Measurements from ENCODE around the gene CASD1. TPM values are rescaled to one million over a fixed set of nuclear protein-coding genes. Genes with fewer than 3 reads are reported as not detected.

The CASD1 gene
- total RNA-seq, 2 donors from 2014 or later = 40.4 to 68.8 TPM

GRCh38 chr7:94525923-94526322, 16.3 kb downstream of the CASD1 start:
- Mint-ChIP-seq H3K36me3 (ENCODE audit: low read depth) (peaks cover 50% of the 10 kb centered on the region), H3K4me1 (peaks cover 12% of the 10 kb centered on the region), H3K4me3 (no peak overlapping the region), H3K27ac (no peak overlapping the region), H3K27me3 (ENCODE audit: insufficient read depth) (no peaks in the 10 kb centered on the region), H3K9me3 (no peaks in the 10 kb centered on the region)
- no peak overlapping the region for H3K4me3 ChIP-seq (ENCODE audit: low read length)
- H3K4me1 ChIP-seq (ENCODE audit: control insufficient read depth, insufficient read depth, low read length) = peaks cover 7% of the 10 kb centered on the region
- no peak overlapping the region for H3K27ac ChIP-seq (ENCODE audit: low read depth, low read length)
- DNase-seq = no peak
- WGBS, 2 experiments (ENCODE audit: insufficient coverage in 1 of 2, insufficient read length in 1 of 2) = 93 to 96% methylated on average over 2 to 3 of the region's 3 CpGs
- no peaks in the 10 kb centered on the region for H3K27me3 ChIP-seq (ENCODE audit: control insufficient read depth, insufficient read depth, low read length, poor library complexity, severe bottlenecking)
- peaks cover 70% of the 10 kb centered on the region for H3K36me3 ChIP-seq (ENCODE audit: control insufficient read depth, insufficient read depth, low read length)
- H3K9ac ChIP-seq (ENCODE audit: extremely low read depth, low read length, poor library complexity, severe bottlenecking) = no peak overlapping the region
- TF ChIP-seq CTCF (conservative IDR thresholded peaks at IDR 0.05) = no peak
- H3K9me3 ChIP-seq (ENCODE audit: control insufficient read depth, low read length) = peaks cover 13% of the 10 kb centered on the region

GRCh38 chr7:94529516-94529915, 19.9 kb downstream of the CASD1 start:
- Mint-ChIP-seq H3K4me1 (peaks cover 3% of the 10 kb centered on the region), H3K36me3 (ENCODE audit: low read depth) (peaks cover 31% of the 10 kb centered on the region), H3K27ac (no peak overlapping the region), H3K4me3 (no peak overlapping the region), H3K27me3 (ENCODE audit: insufficient read depth) (no peaks in the 10 kb centered on the region), H3K9me3 (no peaks in the 10 kb centered on the region)
- WGBS, 2 experiments (ENCODE audit: insufficient coverage in 1 of 2, insufficient read length in 1 of 2) = 96 to 100% methylated on average over 1 of the region's 1 CpG
- H3K27ac ChIP-seq (ENCODE audit: low read depth, low read length) = no peak overlapping the region
- H3K27me3 ChIP-seq (ENCODE audit: control insufficient read depth, insufficient read depth, low read length, poor library complexity, severe bottlenecking) = no peaks in the 10 kb centered on the region
- peaks cover 64% of the 10 kb centered on the region for H3K36me3 ChIP-seq (ENCODE audit: control insufficient read depth, insufficient read depth, low read length)
- H3K9me3 ChIP-seq (ENCODE audit: control insufficient read depth, low read length) = no peaks in the 10 kb centered on the region
- H3K4me3 ChIP-seq (ENCODE audit: low read length) = no peak overlapping the region
- H3K4me1 ChIP-seq (ENCODE audit: control insufficient read depth, insufficient read depth, low read length) = no peaks in the 10 kb centered on the region
- no peak overlapping the region for H3K9ac ChIP-seq (ENCODE audit: extremely low read depth, low read length, poor library complexity, severe bottlenecking)
- no peak for DNase-seq
- no peak for TF ChIP-seq CTCF (conservative IDR thresholded peaks at IDR 0.05)

GRCh38 chr7:94530109-94530508, 20.5 kb downstream of the CASD1 start:
- Mint-ChIP-seq H3K36me3 (ENCODE audit: low read depth) (peaks cover 37% of the 10 kb centered on the region), H3K27me3 (ENCODE audit: insufficient read depth) (no peaks in the 10 kb centered on the region), H3K27ac (no peak overlapping the region), H3K9me3 (no peaks in the 10 kb centered on the region), H3K4me1 (peaks cover 3% of the 10 kb centered on the region), H3K4me3 (no peak overlapping the region)
- no peak overlapping the region for H3K27ac ChIP-seq (ENCODE audit: low read depth, low read length)
- H3K36me3 ChIP-seq (ENCODE audit: control insufficient read depth, insufficient read depth, low read length) = peaks cover 70% of the 10 kb centered on the region
- no peak overlapping the region for H3K4me3 ChIP-seq (ENCODE audit: low read length)
- H3K27me3 ChIP-seq (ENCODE audit: control insufficient read depth, insufficient read depth, low read length, poor library complexity, severe bottlenecking) = no peaks in the 10 kb centered on the region
- WGBS, 2 experiments (ENCODE audit: insufficient coverage in 1 of 2, insufficient read length in 1 of 2) = 94 to 100% methylated on average over 1 to 3 of the region's 3 CpGs
- no peak for TF ChIP-seq CTCF (conservative IDR thresholded peaks at IDR 0.05)
- DNase-seq = no peak
- no peak overlapping the region for H3K9ac ChIP-seq (ENCODE audit: extremely low read depth, low read length, poor library complexity, severe bottlenecking)
- no peaks in the 10 kb centered on the region for H3K9me3 ChIP-seq (ENCODE audit: control insufficient read depth, low read length)
- H3K4me1 ChIP-seq (ENCODE audit: control insufficient read depth, insufficient read depth, low read length) = no peaks in the 10 kb centered on the region
